Measurements from ENCODE around the gene SOBP.

GRCh38 chr6:107690643-107691061 lies 200.7 kb downstream of the SOBP start:
- TF ChIP-seq POLR2A (IDR thresholded peaks at IDR 0.05; ENCODE audit: low read length) (no peak), CBX2 (IDR thresholded peaks at IDR 0.05; ENCODE audit: borderline replicate concordance, low read depth) (no peak), ESRRA (IDR thresholded peaks at IDR 0.05; ENCODE audit: borderline replicate concordance, low read length) (no peak)
- TF ChIP-seq, protein P1, sequence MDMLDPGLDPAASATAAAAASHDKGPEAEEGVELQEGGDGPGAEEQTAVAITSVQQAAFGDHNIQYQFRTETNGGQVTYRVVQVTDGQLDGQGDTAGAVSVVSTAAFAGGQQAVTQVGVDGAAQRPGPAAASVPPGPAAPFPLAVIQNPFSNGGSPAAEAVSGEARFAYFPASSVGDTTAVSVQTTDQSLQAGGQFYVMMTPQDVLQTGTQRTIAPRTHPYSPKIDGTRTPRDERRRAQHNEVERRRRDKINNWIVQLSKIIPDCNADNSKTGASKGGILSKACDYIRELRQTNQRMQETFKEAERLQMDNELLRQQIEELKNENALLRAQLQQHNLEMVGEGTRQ (IDR thresholded peaks at IDR 0.05), result no peak
- TF ChIP-seq, protein P2, sequence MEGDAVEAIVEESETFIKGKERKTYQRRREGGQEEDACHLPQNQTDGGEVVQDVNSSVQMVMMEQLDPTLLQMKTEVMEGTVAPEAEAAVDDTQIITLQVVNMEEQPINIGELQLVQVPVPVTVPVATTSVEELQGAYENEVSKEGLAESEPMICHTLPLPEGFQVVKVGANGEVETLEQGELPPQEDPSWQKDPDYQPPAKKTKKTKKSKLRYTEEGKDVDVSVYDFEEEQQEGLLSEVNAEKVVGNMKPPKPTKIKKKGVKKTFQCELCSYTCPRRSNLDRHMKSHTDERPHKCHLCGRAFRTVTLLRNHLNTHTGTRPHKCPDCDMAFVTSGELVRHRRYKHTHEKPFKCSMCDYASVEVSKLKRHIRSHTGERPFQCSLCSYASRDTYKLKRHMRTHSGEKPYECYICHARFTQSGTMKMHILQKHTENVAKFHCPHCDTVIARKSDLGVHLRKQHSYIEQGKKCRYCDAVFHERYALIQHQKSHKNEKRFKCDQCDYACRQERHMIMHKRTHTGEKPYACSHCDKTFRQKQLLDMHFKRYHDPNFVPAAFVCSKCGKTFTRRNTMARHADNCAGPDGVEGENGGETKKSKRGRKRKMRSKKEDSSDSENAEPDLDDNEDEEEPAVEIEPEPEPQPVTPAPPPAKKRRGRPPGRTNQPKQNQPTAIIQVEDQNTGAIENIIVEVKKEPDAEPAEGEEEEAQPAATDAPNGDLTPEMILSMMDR (IDR thresholded peaks at IDR 0.05), result no peak
- TF ChIP-seq, protein P3, sequence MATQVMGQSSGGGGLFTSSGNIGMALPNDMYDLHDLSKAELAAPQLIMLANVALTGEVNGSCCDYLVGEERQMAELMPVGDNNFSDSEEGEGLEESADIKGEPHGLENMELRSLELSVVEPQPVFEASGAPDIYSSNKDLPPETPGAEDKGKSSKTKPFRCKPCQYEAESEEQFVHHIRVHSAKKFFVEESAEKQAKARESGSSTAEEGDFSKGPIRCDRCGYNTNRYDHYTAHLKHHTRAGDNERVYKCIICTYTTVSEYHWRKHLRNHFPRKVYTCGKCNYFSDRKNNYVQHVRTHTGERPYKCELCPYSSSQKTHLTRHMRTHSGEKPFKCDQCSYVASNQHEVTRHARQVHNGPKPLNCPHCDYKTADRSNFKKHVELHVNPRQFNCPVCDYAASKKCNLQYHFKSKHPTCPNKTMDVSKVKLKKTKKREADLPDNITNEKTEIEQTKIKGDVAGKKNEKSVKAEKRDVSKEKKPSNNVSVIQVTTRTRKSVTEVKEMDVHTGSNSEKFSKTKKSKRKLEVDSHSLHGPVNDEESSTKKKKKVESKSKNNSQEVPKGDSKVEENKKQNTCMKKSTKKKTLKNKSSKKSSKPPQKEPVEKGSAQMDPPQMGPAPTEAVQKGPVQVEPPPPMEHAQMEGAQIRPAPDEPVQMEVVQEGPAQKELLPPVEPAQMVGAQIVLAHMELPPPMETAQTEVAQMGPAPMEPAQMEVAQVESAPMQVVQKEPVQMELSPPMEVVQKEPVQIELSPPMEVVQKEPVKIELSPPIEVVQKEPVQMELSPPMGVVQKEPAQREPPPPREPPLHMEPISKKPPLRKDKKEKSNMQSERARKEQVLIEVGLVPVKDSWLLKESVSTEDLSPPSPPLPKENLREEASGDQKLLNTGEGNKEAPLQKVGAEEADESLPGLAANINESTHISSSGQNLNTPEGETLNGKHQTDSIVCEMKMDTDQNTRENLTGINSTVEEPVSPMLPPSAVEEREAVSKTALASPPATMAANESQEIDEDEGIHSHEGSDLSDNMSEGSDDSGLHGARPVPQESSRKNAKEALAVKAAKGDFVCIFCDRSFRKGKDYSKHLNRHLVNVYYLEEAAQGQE (IDR thresholded peaks at IDR 0.05), result no peak

All from A549 (cell line).